Measurements from ENCODE around the gene PWWP2B.
"Not testable (repeated sequence)": the region's sequence is repeated elsewhere in the genome, so short reads cannot be mapped to it uniquely, and the experiment has no call there.

The PWWP2B gene

DNA sequence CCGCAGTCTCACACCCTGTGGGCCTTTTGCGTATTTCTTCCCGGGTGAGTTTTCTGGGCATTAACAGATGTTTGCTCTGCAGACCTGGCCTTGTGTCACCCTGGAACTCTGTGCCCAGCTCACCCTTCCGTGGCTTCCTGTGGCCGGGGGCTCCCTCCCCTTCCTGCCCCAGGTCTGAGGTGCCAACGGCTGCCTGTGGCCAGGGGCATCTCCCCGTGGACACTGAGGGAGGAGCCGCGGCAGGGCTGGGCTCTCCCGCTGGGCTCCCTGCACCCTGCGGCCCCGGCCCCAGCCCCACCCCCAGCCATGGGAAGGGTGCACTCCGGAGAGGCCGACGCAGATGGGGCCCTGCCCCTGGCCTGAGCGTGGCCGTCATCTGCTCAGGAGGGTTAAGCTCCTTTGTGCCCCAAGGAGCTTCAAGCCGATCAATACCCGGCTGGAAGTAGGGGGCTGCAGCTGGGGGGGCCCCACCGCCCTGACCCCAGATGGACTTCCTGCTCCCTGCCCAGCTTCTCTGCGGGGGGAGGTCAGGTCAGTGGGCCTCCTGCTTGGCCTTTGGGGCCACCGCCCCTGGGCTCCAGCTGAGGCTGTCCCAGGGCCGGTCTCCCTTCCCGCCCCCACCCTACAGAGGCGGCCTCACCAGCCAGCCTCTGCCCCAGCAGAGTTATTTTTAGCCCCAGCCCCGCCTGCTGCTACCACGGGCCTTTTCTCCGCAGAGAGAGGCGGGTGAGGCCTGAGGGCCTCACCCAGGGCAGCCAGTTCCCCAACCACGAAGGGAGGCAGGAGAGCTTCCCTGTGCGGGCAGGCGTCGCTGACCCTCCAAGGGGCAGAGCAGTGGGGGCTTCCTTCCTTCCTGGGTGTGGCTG, 24.2 kb downstream of the PWWP2B start:
- DNase-seq, result no peak

DNA sequence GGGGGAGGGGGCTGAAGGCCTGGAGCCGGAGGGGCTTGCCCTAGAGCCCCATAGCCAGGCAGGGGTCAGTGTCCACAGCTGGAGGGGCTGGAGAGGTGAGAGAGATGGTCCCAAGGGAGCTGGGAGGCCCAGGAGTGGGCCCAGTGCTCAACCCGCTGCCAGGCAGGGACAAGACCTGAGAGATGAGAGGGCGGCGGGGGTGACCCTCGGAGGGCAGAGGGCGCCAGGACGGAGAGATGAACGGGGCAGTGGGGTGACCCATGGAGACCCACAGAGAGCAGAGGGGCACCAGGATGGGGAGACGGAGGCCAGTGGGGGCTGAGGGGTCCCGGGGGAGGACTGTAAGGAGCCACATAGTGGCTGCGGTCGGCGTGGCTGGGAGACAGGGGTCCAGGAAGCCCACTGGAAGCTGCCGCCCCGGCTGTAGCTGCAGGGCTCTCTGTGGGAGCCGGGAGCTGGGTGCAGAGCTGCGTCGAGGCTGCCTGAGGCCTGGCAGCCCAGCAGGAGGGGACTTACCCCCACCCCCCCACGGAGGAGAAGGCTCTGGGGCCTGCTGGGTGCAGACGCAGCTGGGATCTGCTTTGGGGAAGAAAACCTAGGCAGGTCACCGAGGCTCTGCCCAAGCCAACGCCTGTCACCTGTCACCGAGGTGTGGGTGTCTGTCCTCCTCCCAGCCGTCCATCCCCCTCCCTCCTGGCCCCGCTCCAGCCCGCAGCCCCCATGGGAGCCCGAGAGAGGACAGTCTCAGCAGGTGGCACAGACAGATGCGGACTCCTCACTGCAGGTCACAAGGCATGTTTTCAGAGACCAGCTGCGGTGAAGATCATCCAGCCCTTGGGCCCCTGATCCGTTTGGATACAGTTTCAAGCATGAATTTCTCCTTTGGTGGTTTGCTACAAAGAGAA, 25.1 kb downstream of the PWWP2B start:
- no peak for DNase-seq

DNA sequence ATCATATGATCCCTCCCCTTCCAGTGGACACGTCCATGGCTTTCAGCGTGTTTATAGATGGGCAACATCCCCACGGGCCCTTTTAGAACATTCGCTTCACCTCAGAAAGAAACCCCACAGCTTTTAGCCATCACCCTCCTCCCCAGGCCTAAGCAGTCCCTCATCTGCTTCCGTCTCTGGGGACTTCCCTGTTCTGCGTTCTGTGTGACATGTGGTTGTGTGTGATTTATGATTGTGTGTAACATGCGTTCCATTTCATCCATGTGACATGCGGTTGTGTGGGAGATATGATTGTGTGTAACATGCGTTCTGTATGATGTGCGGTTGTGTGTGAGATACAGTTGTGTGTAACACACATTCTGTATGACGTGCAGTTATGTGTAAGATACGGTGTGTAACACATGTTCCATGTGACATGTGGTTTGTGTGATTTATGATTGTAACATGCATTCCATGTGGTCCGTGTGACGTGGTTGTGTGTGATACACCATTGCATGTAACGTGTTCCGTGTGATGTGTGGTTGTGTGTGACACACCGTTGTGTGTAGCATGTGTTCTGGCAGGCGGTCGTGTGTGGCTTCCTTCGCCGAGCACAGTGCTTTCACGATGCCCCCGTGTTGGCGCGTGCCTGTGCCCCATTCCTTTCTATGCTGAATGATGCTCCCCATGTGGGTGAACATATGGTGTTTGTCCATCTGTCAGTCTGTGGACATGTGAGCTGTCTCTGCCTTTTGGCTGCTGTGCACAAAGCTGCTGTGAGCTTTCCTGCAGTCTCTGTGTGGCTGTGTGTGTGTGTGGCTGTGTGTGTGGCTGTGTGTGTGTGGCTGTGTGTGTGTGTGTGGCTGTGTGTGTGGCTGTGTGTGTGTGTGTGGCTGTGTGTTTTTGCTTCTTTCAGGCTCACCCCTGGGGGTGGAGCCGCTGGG, 26.2 kb downstream of the PWWP2B start:
- DNase-seq, result no peak

DNA sequence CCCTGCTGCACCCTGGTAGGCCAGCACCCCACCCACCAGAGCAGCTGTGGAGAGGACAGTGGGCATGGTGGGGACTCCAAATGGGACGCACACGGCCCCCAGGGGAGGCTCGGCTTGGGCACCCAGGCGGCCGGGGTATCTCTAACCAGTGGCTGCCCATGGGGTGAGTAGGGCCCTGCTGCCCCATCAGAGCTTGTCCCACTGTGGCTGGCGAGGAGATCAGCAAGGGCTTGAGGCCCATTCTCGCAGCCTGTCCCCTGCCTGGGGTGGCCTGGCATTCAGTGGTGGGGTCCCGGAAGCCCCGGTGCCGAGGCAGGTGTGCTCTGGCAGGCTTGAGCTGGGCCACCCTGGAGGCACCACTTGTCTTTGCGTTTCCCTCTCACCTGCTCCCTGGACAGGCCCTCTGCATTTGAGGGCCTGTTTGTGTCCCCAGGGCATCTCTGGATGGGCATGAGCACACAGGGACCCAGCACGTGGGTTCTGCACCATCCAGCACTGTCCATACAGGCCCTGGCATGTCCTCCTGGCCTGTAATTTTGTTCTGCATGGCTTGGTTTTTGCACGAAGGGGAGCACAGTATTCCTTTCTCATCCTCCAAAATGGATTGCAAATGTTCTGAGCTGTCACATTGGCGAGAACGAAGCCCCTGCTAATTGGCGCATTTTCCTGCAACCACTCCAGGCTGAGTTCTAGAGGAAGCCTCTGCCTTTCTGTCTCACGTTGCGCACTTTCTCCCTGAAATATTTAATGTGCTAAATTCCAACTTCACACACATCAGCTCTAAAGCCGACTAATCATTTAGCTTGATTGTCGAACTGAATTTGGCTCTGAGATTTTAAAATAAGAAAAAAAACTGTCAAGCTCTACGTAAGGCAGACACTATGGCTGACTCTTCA, 27.2 kb downstream of the PWWP2B start:
- DNase-seq, result no peak

DNA sequence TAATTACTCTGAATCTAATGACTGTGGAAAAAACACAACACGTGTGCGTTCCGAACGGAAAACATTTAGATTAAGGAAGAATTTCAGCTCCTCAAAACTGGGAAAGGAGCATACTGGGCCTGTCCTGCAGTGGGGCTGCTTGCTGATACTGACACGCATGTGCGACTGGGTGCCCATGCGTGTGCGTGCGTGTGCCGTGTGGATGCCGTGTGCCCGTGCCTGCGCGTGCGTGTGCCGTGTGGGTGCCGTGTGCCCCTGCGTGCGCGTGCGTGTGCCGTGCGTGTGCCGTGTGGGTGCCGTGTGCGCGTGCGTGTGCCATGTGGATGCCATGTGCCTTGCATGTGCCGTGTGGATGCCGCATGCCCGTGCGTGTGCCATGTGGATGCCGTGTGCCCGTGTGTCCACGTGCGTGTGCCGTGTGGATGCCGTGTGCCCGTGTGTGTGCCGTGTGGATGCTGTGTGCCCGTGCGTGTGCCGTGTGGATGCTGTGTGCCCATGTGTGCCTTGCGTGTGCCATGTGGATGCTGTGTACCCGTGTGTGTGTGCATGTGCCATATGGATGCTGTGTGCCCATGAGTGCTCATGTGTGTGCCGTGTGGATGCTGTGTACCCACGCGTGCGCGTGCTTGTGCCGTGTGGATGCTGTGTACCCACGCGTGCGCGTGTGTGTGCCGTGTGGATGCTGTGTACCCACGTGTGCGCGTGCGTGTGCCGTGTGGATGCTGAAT, 28.2 kb downstream of the PWWP2B start:
- DNase-seq, result no peak

DNA sequence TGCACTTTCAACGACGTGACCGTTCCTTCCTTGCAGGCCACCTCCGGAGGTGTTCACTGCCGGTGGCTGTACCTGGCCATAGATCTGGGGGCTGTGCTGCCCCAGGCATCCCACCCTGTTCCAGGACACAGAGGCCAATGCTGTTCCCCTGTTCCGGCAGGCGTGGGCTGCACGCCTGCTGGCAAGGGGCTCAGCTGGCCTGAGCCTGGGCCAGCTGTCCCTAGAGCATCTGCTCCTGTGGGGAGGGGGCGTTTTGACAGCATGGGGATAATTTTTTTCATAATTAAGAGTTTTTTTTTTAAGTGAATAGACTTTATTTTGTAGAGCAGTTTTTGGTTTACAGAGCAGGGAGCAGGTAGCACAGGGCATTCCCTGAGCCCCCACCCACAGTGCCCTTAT, 28.8 kb downstream of the PWWP2B start:
- no peak for DNase-seq

DNA sequence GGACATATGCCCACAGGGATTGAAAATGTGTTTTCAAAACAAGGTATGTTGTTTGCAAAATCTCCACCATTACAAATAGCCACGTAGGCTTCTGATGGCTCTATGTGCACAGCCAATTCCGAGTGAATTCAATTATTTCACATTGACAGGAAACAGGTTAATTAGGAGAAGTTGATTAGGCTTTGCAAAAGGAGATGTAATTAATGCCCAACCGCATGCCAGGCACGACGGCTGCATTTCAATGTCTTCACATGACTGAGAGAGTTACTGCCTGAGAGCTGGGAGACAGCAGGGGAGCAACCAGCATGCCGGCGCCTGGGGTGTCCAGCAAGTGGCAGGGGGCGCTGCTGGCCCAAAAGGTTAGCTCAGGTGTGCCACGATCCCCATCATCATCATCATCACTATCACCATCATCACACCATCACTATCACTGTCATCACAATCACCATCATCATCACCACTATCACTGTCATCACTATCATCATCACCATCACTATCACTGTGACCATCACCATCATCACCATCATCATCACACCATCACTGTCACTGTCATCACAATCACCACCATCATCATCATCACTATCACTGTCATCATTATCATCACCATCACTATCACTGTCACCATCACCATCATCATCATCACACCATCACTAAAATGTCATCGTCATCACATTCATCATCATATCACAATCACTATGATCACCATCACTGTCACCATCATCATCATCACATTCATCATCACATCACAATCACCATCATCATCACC, 30.2 kb downstream of the PWWP2B start:
- DNase-seq, result no peak

DNA sequence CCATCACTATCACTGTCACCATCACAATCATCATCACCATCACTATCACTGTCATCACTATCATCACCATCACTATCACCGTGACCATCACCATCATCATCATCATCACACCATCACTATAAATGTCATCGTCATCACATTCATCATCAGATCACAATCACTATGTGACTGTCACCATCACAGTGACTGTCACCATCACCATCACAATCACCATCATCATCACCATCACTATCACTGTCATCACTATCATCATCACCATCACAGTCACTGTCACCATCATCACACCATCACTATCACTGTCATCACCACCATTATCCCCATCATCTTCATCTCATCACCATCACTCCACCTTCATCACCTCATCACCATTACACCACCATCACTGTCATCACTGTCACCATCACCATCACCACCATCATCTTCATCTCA, 31.0 kb downstream of the PWWP2B start:
- DNase-seq, result no peak

DNA sequence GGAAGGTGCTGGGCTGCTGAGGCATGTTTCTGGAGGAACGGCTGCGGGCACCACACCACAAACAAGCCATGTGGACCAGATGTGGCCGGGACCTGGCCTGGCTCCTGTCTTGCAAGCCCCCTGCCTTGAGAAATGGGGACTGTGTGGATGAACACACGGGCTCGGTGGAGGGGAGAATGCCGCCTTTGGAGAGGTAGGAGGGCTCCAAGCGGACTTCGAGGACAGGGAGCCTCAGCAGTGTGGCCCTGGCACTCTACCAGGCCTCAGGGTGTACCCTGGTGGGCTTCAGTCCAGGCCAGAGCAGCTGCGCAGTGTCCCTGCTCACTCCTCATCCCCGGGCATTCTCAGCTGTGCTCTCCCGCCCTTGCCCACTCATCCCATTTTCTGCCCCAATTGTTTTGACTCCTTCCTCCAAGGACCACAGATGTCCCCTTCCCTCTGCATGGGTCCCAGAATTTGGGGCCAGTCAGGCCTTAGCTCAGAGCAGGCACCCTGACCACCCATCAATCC, 31.5 kb downstream of the PWWP2B start:
- DNase-seq, result no peak

DNA sequence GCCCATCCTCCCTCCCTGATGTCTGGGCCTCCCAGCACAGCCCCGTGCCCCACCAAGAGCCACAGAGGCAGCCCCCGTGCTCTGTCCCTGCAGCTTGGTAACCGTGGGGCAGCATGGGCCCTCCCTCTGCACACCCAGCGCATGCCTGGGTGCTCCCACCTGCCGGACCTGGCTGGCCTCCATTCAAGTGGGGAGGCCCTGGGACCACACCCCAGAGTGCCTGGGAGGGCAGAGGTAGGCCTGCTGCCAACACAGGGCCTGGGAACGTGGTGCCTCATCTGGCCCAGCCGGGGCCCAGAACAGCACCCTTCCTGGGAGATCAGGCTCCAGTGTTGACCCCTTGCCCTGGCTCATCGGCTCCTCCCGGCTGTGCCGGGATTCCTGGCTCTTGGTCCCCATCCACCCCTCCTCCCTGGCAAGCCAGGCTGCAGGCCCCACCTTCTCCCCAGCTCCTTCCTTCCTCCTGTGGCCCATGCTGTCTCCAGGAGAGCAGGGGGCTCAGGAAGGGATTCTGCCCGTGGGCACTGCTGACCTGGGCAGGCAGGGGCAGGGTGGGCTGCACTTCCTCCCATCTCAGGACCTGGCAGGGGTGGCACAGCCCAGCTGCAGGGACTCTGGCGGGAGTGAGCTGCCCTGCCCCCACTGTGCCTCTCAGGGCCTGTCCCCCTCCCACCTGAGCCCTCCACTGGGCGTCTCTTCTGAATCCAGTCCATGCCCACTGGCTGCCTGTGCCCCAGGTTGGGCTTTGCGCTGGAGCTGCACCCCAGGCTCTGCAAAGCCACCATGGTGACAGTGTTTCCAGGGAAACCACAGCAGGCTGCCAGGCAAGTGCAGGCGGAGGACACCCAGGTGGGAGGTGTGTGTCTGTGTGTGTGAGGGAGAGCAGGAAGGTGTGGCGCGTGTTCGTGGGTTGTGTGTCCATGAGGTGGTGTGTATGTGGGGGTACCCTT, 32.6 kb downstream of the PWWP2B start:
- DNase-seq, result no peak

DNA sequence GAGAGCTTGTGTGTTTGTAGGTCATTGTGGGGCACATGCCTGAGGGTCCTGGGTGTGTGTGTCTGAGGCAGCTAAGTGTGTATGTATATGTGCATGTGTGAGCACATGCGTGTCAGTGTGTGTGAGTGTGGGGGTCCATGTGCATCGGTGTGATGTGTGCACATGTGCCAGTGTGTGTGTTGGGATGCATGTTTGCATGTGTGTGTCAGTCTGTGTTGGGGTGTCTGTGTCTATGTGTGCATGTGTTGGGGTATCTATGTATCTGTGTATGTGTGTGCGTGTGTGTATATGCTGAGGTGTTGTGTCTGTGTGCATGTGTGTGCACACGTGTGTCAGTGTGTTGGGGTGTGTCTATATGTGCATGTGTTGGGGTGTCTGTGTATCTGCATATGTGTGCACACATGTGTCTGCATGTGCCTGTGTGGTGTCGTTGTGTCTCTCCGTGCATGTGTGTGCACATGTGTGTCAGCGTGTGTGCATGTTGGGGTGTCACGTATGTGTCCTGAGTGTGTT, 33.3 kb downstream of the PWWP2B start:
- DNase-seq, result no peak

DNA sequence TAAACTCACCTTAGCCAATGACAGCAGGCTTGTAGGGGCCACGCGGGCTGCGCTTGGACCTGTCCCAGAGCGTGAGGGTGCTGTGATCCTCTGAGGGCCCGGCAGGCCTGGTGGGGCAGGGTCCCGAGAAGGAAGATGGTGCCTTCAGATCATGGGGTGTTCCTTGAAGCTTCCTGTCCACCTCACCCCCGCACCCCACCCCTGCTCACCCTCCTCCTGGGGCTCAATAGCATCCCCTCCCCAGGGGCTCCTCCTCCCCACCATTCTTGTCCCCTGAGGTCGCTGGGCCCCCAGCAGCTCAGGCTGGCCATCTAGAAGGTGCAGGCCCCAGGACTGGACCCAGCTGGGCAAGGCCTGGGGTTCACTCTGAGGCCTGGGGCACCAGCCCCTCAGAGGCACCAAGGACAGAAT, 33.9 kb downstream of the PWWP2B start:
- DNase-seq, result no peak

DNA sequence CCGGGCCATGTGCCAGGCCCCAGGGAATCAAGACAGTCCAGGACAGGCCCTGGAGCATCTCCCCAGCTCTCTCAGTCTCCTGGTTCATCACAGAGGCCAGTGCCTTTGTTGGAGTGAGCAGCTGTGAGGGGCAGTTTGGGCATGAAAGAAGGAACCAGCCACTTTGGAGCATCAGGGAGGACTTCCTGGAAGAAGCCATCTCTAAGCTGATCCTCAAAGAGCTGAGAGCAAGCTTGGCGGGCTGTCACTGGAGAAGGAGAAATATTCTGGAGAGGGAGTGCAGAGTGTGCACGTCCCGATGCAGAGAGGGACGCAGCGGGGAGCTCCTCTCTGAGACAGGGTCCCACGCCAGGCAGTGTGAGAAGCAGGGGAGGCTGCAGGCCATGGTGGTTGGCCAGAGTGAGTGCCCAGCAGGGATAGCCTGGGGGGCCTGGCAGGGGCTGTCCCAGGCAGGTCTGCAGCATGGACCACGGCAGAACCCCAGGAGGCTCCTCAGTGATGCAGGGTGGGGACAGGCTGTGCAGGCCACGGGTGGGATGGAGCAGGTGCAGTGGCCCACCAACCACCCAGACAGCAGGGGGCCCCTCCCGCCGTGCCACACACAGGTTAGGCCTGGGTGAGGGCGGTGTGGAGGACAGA, 34.7 kb downstream of the PWWP2B start:
- no peak for DNase-seq

DNA sequence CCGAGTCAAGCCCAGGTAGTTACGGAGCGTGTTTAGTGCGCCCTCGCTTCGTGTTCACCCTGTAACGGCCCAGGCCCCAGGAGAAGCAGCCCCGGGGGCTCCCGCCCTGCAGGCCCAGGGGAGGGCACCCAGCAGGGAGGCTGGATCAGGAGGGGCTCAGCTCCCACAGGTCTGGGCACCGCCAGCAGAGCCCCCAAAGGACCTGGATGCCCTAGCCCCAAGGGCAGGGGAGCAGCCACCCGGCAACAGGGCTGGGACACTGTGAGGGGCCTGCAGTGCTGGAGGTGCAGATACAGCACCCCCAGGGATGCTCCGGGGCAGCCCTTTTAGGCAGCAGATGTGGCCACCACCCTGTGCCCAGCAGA, 35.2 kb downstream of the PWWP2B start:
- no peak for DNase-seq

DNA sequence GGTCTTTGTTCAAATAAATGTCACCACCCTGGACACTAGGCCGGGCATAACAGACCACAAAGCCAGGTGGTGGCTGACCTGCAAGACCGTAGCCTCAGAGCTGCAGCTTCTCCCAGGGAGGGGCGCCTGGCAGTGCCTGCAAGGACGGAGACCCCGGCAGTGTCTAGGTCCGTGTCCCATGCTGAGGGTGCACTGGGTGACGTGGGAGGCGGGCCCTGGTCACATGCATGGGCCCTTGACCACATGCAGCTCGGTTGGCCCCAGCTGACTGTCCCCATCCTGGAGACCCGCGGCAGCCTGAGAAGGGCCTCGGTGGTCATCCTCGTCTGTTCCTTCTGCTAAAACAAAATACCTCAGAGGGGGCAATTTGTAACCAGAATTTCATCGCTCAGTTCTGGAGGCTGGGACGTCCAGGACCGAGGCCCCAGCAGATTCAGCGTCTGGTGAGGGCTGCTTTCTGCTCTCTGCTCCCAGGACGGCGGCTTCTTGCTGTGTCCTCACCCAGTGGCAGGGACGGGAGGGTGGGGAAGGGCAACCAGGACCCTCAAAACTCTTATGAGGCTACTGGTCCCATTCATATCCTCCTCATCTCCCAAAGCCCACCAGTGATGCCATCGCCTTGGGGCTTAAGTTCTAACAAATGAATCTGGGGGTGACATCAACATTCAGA, 36.8 kb downstream of the PWWP2B start:
- DNase-seq, result no peak

DNA sequence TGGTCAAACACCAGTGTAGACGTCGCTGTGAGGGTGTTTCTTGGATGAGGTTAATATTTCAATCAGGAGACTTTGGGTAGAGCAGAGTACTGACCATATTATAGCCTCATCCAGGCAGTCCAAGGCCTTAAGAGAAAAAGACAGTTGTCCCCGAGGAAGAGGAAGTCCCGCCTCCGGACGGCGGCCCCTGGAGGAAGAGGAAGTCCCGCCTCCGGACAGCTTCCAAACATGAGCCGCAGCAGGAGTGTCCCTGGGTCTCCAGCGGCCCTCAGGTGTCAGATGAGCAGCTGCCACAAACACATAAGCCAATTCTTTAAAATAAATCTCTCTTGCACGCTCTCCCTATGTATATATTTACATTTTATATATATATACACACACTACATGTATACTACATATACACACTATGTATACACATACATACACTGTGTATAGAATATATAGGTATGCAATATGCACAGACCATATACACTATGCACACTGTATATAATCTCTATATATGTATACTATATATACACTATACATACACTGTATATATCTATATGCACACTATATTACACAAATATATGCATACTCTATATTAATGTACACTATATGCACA, 37.5 kb downstream of the PWWP2B start:
- DNase-seq, result peak; percentile 71

DNA sequence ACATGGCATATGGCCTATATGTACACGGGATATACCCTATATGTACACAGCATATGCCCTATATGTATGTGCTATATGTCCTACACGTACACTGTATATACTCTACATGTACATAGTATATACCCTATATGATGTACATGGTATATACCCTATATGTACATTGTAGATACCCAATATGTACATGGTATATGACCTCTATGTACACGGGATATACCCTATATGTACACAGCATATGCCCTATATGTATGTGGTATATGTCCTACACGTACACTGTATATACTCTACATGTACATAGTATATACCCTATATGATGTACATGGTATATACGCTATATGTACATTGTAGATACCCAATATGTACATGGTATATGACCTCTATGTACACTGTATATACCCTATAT, 38.3 kb downstream of the PWWP2B start:
- not testable (repeated sequence) for DNase-seq
